Mesothelial cell of epicardium (in vitro differentiated cells): ENCODE measurements around the gene WDFY3. TPM values are rescaled to one million over a fixed set of nuclear protein-coding genes. Genes with fewer than 3 reads are reported as not detected.

ENCODE experiments used
- DNase-seq, 2 experiments: peaks; one replicate each; pipeline ENCODE4 v3.0.0; 2021; ENCODE audit warnings: low spot score in 2 of 2; ENCODE audit not compliant: unreplicated experiment in 2 of 2
- H3K27ac Mint-ChIP-seq: 2 replicates; pipeline ENCODE4 v1.8.0; 2021; ENCODE audit warnings: mixed read lengths
- H3K27me3 Mint-ChIP-seq: 2 replicates; pipeline ENCODE4 v1.8.0; 2021; ENCODE audit warnings: low read depth, mixed read lengths
- H3K36me3 Mint-ChIP-seq: 2 replicates; pipeline ENCODE4 v1.8.0; 2021; ENCODE audit warnings: mixed read lengths
- H3K4me1 Mint-ChIP-seq: 2 replicates; pipeline ENCODE4 v1.8.0; 2021; ENCODE audit warnings: mixed read lengths
- H3K4me3 Mint-ChIP-seq: 2 replicates; pipeline ENCODE4 v1.8.0; 2021; ENCODE audit warnings: mild to moderate bottlenecking, moderate library complexity, mixed read lengths
- H3K9me3 Mint-ChIP-seq: 2 replicates; pipeline ENCODE4 v1.8.0; 2021; ENCODE audit warnings: mixed read lengths
- CTCF ChIP-seq: fragments of 200-600 bp; sonication (generic); IDR thresholded peaks from one replicate; pipeline ENCODE4 v1.5.0; 2021; ENCODE audit warnings: antibody characterized with exemption; ENCODE audit not compliant: unreplicated experiment
- total RNA-seq: library from RNA; stranded (reverse); gene quantifications from 3 replicates; pipeline ENCODE4 v1.2.1, GENCODE V29; 2021

Gene WDFY3
- total RNA-seq, 1 donor from 2014 or later, result 115 TPM

- Mint-ChIP-seq H3K9me3 (peaks cover 12% of the 10 kb centered on the region), H3K36me3 (peaks cover 44% of the 10 kb centered on the region), H3K4me3 (no peak overlapping the region), H3K27ac (no peak overlapping the region), H3K27me3 (no peaks in the 10 kb centered on the region), H3K4me1 (peaks cover 6% of the 10 kb centered on the region)
- DNase-seq, result no peak
- TF ChIP-seq CTCF, result no peak
Observed at GRCh38 chr4:84914686-84915395, 51.6 kb downstream of the WDFY3 start.

GRCh38 chr4:84913176-84913575 lies 53.3 kb downstream of the WDFY3 start:
- H3K27ac Mint-ChIP-seq, result no peak overlapping the region
- H3K27me3 Mint-ChIP-seq, result no peaks in the 10 kb centered on the region
- TF ChIP-seq CTCF, result no peak
- peaks cover 5% of the 10 kb centered on the region for H3K4me1 Mint-ChIP-seq
- no peak overlapping the region for H3K4me3 Mint-ChIP-seq
- no peak for DNase-seq
- peaks cover 31% of the 10 kb centered on the region for H3K36me3 Mint-ChIP-seq
- peaks cover 9% of the 10 kb centered on the region for H3K9me3 Mint-ChIP-seq

GRCh38 chr4:84912741-84913140 lies 53.7 kb downstream of the WDFY3 start:
- peaks cover 9% of the 10 kb centered on the region for H3K9me3 Mint-ChIP-seq
- DNase-seq, result no peak
- no peaks in the 10 kb centered on the region for H3K27me3 Mint-ChIP-seq
- no peak overlapping the region for H3K4me3 Mint-ChIP-seq
- no peak for TF ChIP-seq CTCF
- H3K4me1 Mint-ChIP-seq, result peaks cover under 1% of the 10 kb centered on the region
- no peak overlapping the region for H3K27ac Mint-ChIP-seq
- peaks cover 31% of the 10 kb centered on the region for H3K36me3 Mint-ChIP-seq

- H3K4me3 Mint-ChIP-seq, result no peak overlapping the region
- H3K9me3 Mint-ChIP-seq, result peaks cover 8% of the 10 kb centered on the region
- H3K36me3 Mint-ChIP-seq, result peaks cover 33% of the 10 kb centered on the region
- no peak overlapping the region for H3K27ac Mint-ChIP-seq
- H3K27me3 Mint-ChIP-seq, result no peaks in the 10 kb centered on the region
- DNase-seq, result no peak
- peaks cover 8% of the 10 kb centered on the region for H3K4me1 Mint-ChIP-seq
- TF ChIP-seq CTCF, result no peak
Observed at GRCh38 chr4:84908876-84909275, 57.6 kb downstream of the WDFY3 start.

- DNase-seq, result no peak
- Mint-ChIP-seq H3K27ac (no peak overlapping the region), H3K9me3 (no peaks in the 10 kb centered on the region)
Observed at GRCh38 chr4:84907145-84907544, 59.3 kb downstream of the WDFY3 start.

More at GRCh38 chr4:84907145-84907544, 59.3 kb downstream of the WDFY3 start:
- no peaks in the 10 kb centered on the region for H3K27me3 Mint-ChIP-seq
- peaks cover 21% of the 10 kb centered on the region for H3K36me3 Mint-ChIP-seq
- TF ChIP-seq CTCF, result no peak
- H3K4me3 Mint-ChIP-seq, result no peak overlapping the region
- peaks cover 16% of the 10 kb centered on the region for H3K4me1 Mint-ChIP-seq
